ENCODE data around the gene BCL7B.

BCL7B gene

GRCh38 chr7:73596191-73597065, 38.9 kb upstream of the BCL7B start:
- Histone ChIP-seq H2AFZ (ENCODE audit: low read depth, low read length, severe bottlenecking) (no peak overlapping the region), H3K36me3 (ENCODE audit: low read length) (no peaks in the 10 kb centered on the region), H3K4me3 (ENCODE audit: insufficient read depth, low read length, poor library complexity, severe bottlenecking) (no peak overlapping the region), H3K27me3 (ENCODE audit: low read length) (no peaks in the 10 kb centered on the region), H3K9me2 (replicated peaks; ENCODE audit: insufficient read depth, low read length) (no peaks in the 10 kb centered on the region), H3K9ac (ENCODE audit: low read length) (no peak overlapping the region), H3K4me2 (ENCODE audit: low read depth, low read length, poor library complexity, severe bottlenecking) (no peak overlapping the region), H3K27ac (ENCODE audit: low read depth, low read length) (no peak overlapping the region), H3F3A (ENCODE audit: insufficient read depth) (no peaks in the 10 kb centered on the region), H4K20me1 (ENCODE audit: low read depth, low read length) (no peaks in the 10 kb centered on the region), H3K79me2 (ENCODE audit: insufficient read depth, low read length) (no peaks in the 10 kb centered on the region), H3K9me3 (ENCODE audit: insufficient read depth, low read length) (no peaks in the 10 kb centered on the region)
- no peak for TF ChIP-seq CTCF (IDR thresholded peaks at IDR 0.05; ENCODE audit: insufficient read depth, low read length, poor library complexity, severe bottlenecking)
- no peak for TF ChIP-seq EZH2phosphoT487 (conservative IDR thresholded peaks at IDR 0.05; ENCODE audit: low read length)

- TF ChIP-seq EZH2phosphoT487 (conservative IDR thresholded peaks at IDR 0.05; ENCODE audit: low read length) (no peak), CTCF (IDR thresholded peaks at IDR 0.05; ENCODE audit: insufficient read depth, low read length, poor library complexity, severe bottlenecking) (no peak)
Measured at GRCh38 chr7:73595358-73595757, 37.9 kb upstream of the BCL7B start.

GRCh38 chr7:73593207-73594045, 35.9 kb upstream of the BCL7B start:
- no peaks in the 10 kb centered on the region for H3K9me2 ChIP-seq (replicated peaks; ENCODE audit: insufficient read depth, low read length)
- H3K79me2 ChIP-seq (ENCODE audit: insufficient read depth, low read length), result no peaks in the 10 kb centered on the region
- TF ChIP-seq CTCF (IDR thresholded peaks at IDR 0.05; ENCODE audit: insufficient read depth, low read length, poor library complexity, severe bottlenecking), result no peak
- no peak for TF ChIP-seq EZH2phosphoT487 (conservative IDR thresholded peaks at IDR 0.05; ENCODE audit: low read length)
- H3K27me3 ChIP-seq (ENCODE audit: low read length), result no peaks in the 10 kb centered on the region
- H3K9me3 ChIP-seq (ENCODE audit: insufficient read depth, low read length), result no peaks in the 10 kb centered on the region
- H3K27ac ChIP-seq (ENCODE audit: low read depth, low read length), result no peak overlapping the region
- no peaks in the 10 kb centered on the region for H3K36me3 ChIP-seq (ENCODE audit: low read length)
- no peak overlapping the region for H3K4me3 ChIP-seq (ENCODE audit: insufficient read depth, low read length, poor library complexity, severe bottlenecking)
- no peak overlapping the region for H3K4me2 ChIP-seq (ENCODE audit: low read depth, low read length, poor library complexity, severe bottlenecking)
- H3K9ac ChIP-seq (ENCODE audit: low read length), result no peak overlapping the region
- H4K20me1 ChIP-seq (ENCODE audit: low read depth, low read length), result no peaks in the 10 kb centered on the region
- no peak overlapping the region for H2AFZ ChIP-seq (ENCODE audit: low read depth, low read length, severe bottlenecking)
- peaks cover 3% of the 10 kb centered on the region; the same call in 1 of the 2 replicates for H3F3A ChIP-seq (ENCODE audit: insufficient read depth)

More at GRCh38 chr7:73595358-73595757, 37.9 kb upstream of the BCL7B start:
- no peaks in the 10 kb centered on the region for H3K9me3 ChIP-seq (ENCODE audit: insufficient read depth, low read length)
- no peaks in the 10 kb centered on the region for H3K9me2 ChIP-seq (replicated peaks; ENCODE audit: insufficient read depth, low read length)
- no peak overlapping the region for H3K4me3 ChIP-seq (ENCODE audit: insufficient read depth, low read length, poor library complexity, severe bottlenecking)
- H2AFZ ChIP-seq (ENCODE audit: low read depth, low read length, severe bottlenecking), result no peak overlapping the region
- no peak overlapping the region for H3K27ac ChIP-seq (ENCODE audit: low read depth, low read length)
- peaks cover 2% of the 10 kb centered on the region; the same call in 1 of the 2 replicates for H3F3A ChIP-seq (ENCODE audit: insufficient read depth)
- no peak overlapping the region for H3K9ac ChIP-seq (ENCODE audit: low read length)
- H3K36me3 ChIP-seq (ENCODE audit: low read length), result no peaks in the 10 kb centered on the region
- H3K4me2 ChIP-seq (ENCODE audit: low read depth, low read length, poor library complexity, severe bottlenecking), result no peak overlapping the region
- H3K27me3 ChIP-seq (ENCODE audit: low read length), result no peaks in the 10 kb centered on the region
- H4K20me1 ChIP-seq (ENCODE audit: low read depth, low read length), result no peaks in the 10 kb centered on the region
- H3K79me2 ChIP-seq (ENCODE audit: insufficient read depth, low read length), result no peaks in the 10 kb centered on the region
